GM23248 (cell line): ENCODE results near the gene TGFBR3L.

Experiments used
- EZH2 ChIP-seq: fragments of 200-600 bp; sonication (generic); IDR thresholded peaks from 2 replicates; pipeline ENCODE4 v1.6.1; 2018; ENCODE audit warnings: antibody characterized with exemption, mild to moderate bottlenecking; ENCODE audit not compliant: insufficient read depth, poor library complexity, severe bottlenecking
- EZH2phosphoT487 ChIP-seq: fragments of 200-600 bp; sonication (generic); IDR thresholded peaks from 2 replicates; pipeline ENCODE4 v1.6.1; 2018; ENCODE audit warnings: antibody characterized with exemption, moderate library complexity, mild to moderate bottlenecking, low read depth; ENCODE audit not compliant: insufficient read depth

GRCh38 chr19:7881910-7882309, 32.7 kb upstream of the TGFBR3L start:
- no peak for TF ChIP-seq EZH2phosphoT487
- no peak for TF ChIP-seq EZH2
